OCI-LY3 (cell line): ENCODE measurements around the gene CFAP58.

Source experiments
- CTCF ChIP-seq: fragments of 200-600, 300-600 bp; sonication (generic); IDR thresholded peaks from 2 replicates; pipeline ENCODE4 v1.5.1; 2014; ENCODE audit warnings: antibody characterized with exemption, low read length, low read depth
- EZH2phosphoT487 ChIP-seq: fragments of 200-600 bp; shearing (Covaris generic); IDR thresholded peaks from 2 replicates; pipeline ENCODE4 v1.6.1; 2018; ENCODE audit warnings: antibody characterized with exemption, mixed run types, low read depth

- TF ChIP-seq CTCF (no peak), EZH2phosphoT487 (no peak)
These were observed 7.7 kb upstream of the CFAP58 start for GRCh38 chr10:104345941-104346340.
